ENCODE results near the gene DMD.

The DMD gene

DNA sequence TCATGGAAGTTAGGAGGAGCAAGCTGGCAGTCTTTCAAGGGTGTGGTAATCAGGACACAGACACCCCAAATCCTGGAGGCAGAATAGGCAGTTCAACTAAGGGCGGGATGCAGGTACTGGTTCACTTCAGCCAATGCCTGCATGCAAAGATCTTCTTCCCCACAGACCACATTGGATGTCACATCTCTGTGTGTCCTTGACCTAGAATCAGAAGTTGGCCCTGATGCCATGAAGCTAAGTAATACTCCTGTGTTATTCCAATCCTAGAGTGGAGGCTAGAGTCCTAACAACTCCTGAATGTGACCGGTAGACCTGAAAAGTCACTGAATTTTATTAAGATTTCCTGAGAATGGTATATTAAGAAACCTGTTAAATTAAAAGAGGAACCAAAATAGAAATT is 165.5 kb downstream of the DMD start:
- no peak overlapping the region for H3K27ac Mint-ChIP-seq
- no peak for DNase-seq (ENCODE audit: low spot score)
- H3K4me3 Mint-ChIP-seq, result no peak overlapping the region
- peaks cover 4% of the 10 kb centered on the region for H3K9me3 Mint-ChIP-seq
- no peaks in the 10 kb centered on the region for H3K4me1 Mint-ChIP-seq (ENCODE audit: low read depth)
- H3K27me3 Mint-ChIP-seq (ENCODE audit: low read depth), result no peaks in the 10 kb centered on the region
- no peaks in the 10 kb centered on the region for H3K36me3 Mint-ChIP-seq (ENCODE audit: low read depth)

GRCh38 chrX:33045245-33045644 is 166.1 kb downstream of the DMD start:
- no peak for DNase-seq (ENCODE audit: low spot score)
- no peak overlapping the region for H3K27ac Mint-ChIP-seq
- H3K4me3 Mint-ChIP-seq, result no peak overlapping the region
- no peaks in the 10 kb centered on the region for H3K27me3 Mint-ChIP-seq (ENCODE audit: low read depth)
- no peaks in the 10 kb centered on the region for H3K4me1 Mint-ChIP-seq (ENCODE audit: low read depth)
- peaks cover 4% of the 10 kb centered on the region for H3K9me3 Mint-ChIP-seq
- no peaks in the 10 kb centered on the region for H3K36me3 Mint-ChIP-seq (ENCODE audit: low read depth)

DNA sequence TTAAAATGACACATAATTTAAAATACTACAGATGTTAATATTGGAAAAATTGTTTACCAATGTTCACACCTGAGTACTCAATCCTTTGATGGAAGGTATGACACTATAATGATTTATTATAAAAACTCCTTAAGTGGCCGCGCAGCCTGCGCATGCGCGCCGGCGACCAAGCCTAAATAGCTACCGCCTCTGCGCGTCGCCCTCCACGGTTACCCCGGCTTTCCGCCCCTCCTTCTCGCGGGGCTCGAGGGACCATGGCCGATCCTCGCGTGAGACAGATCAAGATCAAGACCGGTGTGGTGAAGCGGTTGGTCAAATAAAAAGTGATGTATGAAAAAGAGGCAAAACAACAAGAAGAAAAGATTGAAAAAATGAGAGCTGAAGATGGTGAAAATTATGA is 170.2 kb downstream of the DMD start:
- H3K36me3 Mint-ChIP-seq (ENCODE audit: low read depth), result no peaks in the 10 kb centered on the region
- H3K4me3 Mint-ChIP-seq, result no peak overlapping the region
- no peak overlapping the region for H3K27ac Mint-ChIP-seq
- H3K9me3 Mint-ChIP-seq, result peaks cover 8% of the 10 kb centered on the region
- H3K27me3 Mint-ChIP-seq (ENCODE audit: low read depth), result no peaks in the 10 kb centered on the region
- no peaks in the 10 kb centered on the region for H3K4me1 Mint-ChIP-seq (ENCODE audit: low read depth)
- no peak for DNase-seq (ENCODE audit: low spot score)

GRCh38 chrX:33032700-33033099 is 178.6 kb downstream of the DMD start:
- H3K27ac Mint-ChIP-seq, result no peak overlapping the region
- H3K4me3 Mint-ChIP-seq, result no peak overlapping the region
- H3K27me3 Mint-ChIP-seq (ENCODE audit: low read depth), result no peaks in the 10 kb centered on the region
- H3K4me1 Mint-ChIP-seq (ENCODE audit: low read depth), result no peaks in the 10 kb centered on the region
- no peak for DNase-seq (ENCODE audit: low spot score)
- H3K9me3 Mint-ChIP-seq, result no peaks in the 10 kb centered on the region
- no peaks in the 10 kb centered on the region for H3K36me3 Mint-ChIP-seq (ENCODE audit: low read depth)

- Mint-ChIP-seq H3K36me3 (ENCODE audit: low read depth) (no peaks in the 10 kb centered on the region), H3K4me1 (ENCODE audit: low read depth) (no peaks in the 10 kb centered on the region), H3K9me3 (no peaks in the 10 kb centered on the region), H3K27me3 (ENCODE audit: low read depth) (no peaks in the 10 kb centered on the region), H3K27ac (no peak overlapping the region), H3K4me3 (no peak overlapping the region)
- no peak for DNase-seq (ENCODE audit: low spot score)
These were observed 196.4 kb downstream of the DMD start for GRCh38 chrX:33014949-33015348.

DNA sequence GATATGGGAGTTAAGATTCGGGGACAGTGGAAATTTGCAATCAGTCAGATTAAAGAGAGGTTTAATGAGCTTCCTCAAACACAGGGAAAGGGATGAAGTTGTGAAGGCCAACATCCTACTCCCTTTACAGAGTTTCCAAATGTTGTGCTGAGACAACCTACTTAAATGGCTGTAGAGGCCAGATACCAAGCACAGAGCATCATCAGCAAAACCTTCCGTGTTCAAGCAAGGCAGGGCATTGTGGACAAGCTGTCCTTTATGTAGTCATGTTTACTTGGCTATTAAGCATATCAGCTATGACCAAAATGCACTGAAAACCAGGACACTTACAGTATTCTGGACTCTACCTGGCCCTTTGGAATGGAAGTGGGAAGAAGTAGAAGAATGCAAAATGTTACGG is 197.3 kb downstream of the DMD start:
- Mint-ChIP-seq H3K27ac (no peak overlapping the region), H3K4me3 (no peak overlapping the region), H3K4me1 (ENCODE audit: low read depth) (no peaks in the 10 kb centered on the region), H3K36me3 (ENCODE audit: low read depth) (no peaks in the 10 kb centered on the region), H3K27me3 (ENCODE audit: low read depth) (no peaks in the 10 kb centered on the region), H3K9me3 (no peaks in the 10 kb centered on the region)
- no peak for DNase-seq (ENCODE audit: low spot score)

DNA sequence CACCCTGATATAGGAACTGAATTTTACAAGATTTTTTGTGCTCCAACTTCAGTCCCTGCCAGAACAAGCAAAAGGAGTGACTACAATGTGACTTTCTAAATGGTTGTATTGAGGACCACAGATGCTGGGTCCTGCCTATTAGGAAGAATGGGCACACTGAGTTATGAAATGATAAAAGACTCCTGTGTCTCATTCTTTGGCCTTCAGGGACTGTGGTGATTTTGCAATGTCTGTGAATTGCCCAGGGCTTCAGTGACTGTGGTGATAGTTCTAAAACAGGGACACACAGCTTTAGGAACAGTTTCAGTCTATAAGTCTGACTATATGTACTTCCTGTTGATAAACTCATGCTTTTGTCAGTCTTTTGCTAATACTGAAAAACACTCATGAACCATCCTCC is 210.2 kb downstream of the DMD start:
- no peak for DNase-seq (ENCODE audit: low spot score)
- Mint-ChIP-seq H3K4me1 (ENCODE audit: low read depth) (no peaks in the 10 kb centered on the region), H3K36me3 (ENCODE audit: low read depth) (no peaks in the 10 kb centered on the region), H3K27ac (no peak overlapping the region), H3K4me3 (no peak overlapping the region), H3K9me3 (no peaks in the 10 kb centered on the region), H3K27me3 (ENCODE audit: low read depth) (no peaks in the 10 kb centered on the region)

GRCh38 chrX:32998776-32999175 is 212.6 kb downstream of the DMD start:
- DNase-seq (ENCODE audit: low spot score), result no peak
- Mint-ChIP-seq H3K27ac (no peak overlapping the region), H3K9me3 (no peaks in the 10 kb centered on the region), H3K4me1 (ENCODE audit: low read depth) (no peaks in the 10 kb centered on the region), H3K27me3 (ENCODE audit: low read depth) (no peaks in the 10 kb centered on the region), H3K36me3 (ENCODE audit: low read depth) (no peaks in the 10 kb centered on the region), H3K4me3 (no peak overlapping the region)

DNA sequence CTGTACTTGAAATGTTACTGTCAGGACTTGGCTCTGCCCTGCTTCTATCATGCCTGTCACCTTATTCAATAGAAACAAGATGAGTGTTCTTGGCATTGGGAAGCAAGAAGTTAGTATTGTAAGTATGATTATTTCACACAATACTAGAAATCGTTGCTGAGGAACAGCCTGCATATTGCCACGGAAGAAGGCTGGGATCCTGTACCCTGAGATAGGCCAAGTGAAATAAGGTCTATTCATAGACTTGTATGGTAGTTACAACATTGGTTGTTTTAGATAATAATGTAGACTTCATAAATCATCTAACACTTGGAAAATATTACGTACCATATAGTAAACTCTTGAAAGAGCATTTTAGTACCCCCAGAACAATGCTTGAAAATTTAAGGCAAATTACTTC is 215.9 kb downstream of the DMD start:
- Mint-ChIP-seq H3K4me3 (no peak overlapping the region), H3K9me3 (no peaks in the 10 kb centered on the region), H3K27ac (no peak overlapping the region), H3K36me3 (ENCODE audit: low read depth) (no peaks in the 10 kb centered on the region), H3K4me1 (ENCODE audit: low read depth) (no peaks in the 10 kb centered on the region), H3K27me3 (ENCODE audit: low read depth) (no peaks in the 10 kb centered on the region)
- no peak for DNase-seq (ENCODE audit: low spot score)

- Mint-ChIP-seq H3K4me1 (ENCODE audit: low read depth) (no peaks in the 10 kb centered on the region), H3K36me3 (ENCODE audit: low read depth) (no peaks in the 10 kb centered on the region), H3K27ac (no peak overlapping the region), H3K4me3 (no peak overlapping the region), H3K27me3 (ENCODE audit: low read depth) (no peaks in the 10 kb centered on the region), H3K9me3 (no peaks in the 10 kb centered on the region)
- DNase-seq (ENCODE audit: low spot score), result no peak
These were observed 224.2 kb downstream of the DMD start for GRCh38 chrX:32987142-32987541.

- no peak overlapping the region for H3K4me3 Mint-ChIP-seq
- H3K9me3 Mint-ChIP-seq, result no peaks in the 10 kb centered on the region
- H3K27me3 Mint-ChIP-seq (ENCODE audit: low read depth), result no peaks in the 10 kb centered on the region
- H3K4me1 Mint-ChIP-seq (ENCODE audit: low read depth), result no peaks in the 10 kb centered on the region
- H3K36me3 Mint-ChIP-seq (ENCODE audit: low read depth), result no peaks in the 10 kb centered on the region
- DNase-seq (ENCODE audit: low spot score), result no peak
- no peak overlapping the region for H3K27ac Mint-ChIP-seq
These were observed 225.8 kb downstream of the DMD start for GRCh38 chrX:32985544-32985943.

DNA sequence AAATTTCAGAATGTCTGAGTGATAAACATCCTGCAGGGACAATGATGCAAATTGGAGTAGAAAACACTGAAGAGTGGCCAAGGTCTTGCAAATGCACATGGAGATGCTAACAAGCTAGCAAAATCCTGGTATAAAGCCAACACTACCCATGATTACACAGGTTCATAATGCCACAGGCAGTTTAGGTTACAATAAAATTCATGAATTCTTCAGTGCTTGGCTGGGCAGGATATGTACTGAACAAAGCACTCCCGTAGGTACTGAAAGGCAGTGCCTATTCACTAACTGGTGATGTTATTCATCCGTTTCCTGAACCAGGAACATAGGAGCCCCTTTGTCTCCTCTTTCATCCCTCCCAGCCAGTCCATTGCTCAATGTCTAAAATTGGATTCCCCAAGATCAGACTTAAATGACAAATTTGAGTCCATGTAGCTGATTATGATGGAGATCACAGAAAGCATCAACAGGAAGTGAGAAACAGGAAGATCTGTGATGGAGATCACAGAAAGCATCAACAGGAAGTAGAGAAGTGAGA is 244.5 kb downstream of the DMD start:
- H3K27ac Mint-ChIP-seq, result no peak overlapping the region
- H3K36me3 Mint-ChIP-seq (ENCODE audit: low read depth), result no peaks in the 10 kb centered on the region
- no peak overlapping the region for H3K4me3 Mint-ChIP-seq
- peaks cover 3% of the 10 kb centered on the region for H3K9me3 Mint-ChIP-seq
- no peak for DNase-seq (ENCODE audit: low spot score)
- no peaks in the 10 kb centered on the region for H3K27me3 Mint-ChIP-seq (ENCODE audit: low read depth)
- peaks cover 2% of the 10 kb centered on the region for H3K4me1 Mint-ChIP-seq (ENCODE audit: low read depth)

DNA sequence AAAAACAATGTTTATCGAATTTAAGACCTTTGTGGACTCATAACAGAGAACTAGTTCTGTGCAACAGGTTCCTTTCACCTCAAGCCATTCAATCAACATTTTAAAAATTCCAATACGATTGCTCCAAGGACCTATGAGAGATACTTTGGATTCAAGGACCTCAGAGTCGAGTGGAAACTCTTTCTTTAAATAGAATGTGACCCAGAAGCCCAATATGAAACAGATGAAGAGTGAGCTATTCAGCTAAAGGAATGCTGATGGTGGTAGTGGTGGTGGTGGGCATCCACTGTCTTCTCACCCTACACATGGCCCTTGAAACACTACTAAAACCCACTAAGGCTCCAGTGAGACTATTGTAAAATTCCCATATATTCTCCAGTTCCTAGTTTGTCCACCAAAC is 257.2 kb downstream of the DMD start:
- DNase-seq (ENCODE audit: low spot score), result no peak
- no peak overlapping the region for H3K27ac Mint-ChIP-seq
- no peaks in the 10 kb centered on the region for H3K4me1 Mint-ChIP-seq (ENCODE audit: low read depth)
- no peaks in the 10 kb centered on the region for H3K36me3 Mint-ChIP-seq (ENCODE audit: low read depth)
- H3K9me3 Mint-ChIP-seq, result no peaks in the 10 kb centered on the region
- H3K27me3 Mint-ChIP-seq (ENCODE audit: low read depth), result no peaks in the 10 kb centered on the region
- H3K4me3 Mint-ChIP-seq, result no peak overlapping the region

DNA sequence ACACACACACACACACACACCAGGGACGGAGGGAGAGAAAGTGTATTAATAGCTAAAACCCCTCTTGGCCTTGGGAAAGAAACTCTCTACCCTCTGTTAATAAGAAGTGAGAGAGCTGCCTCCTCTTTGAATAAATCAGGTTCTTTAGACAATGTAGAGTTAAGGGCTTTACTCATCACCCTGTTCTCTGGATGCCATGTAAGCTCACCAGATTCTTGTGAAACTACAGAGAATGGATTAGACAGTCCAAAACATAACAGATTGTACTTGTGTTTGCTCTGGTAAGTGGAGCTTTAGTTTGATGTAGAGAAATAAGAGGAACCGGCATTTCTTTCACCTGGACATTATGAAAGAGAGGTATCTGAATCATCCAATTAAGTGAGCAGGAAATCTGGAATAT is 263.2 kb downstream of the DMD start:
- H3K4me3 Mint-ChIP-seq, result no peak overlapping the region

GRCh38 chrX:32937043-32937442 is 274.3 kb downstream of the DMD start:
- Mint-ChIP-seq H3K36me3 (ENCODE audit: low read depth) (no peaks in the 10 kb centered on the region), H3K9me3 (peaks cover 7% of the 10 kb centered on the region), H3K27me3 (ENCODE audit: low read depth) (no peaks in the 10 kb centered on the region), H3K27ac (no peak overlapping the region), H3K4me3 (no peak overlapping the region), H3K4me1 (ENCODE audit: low read depth) (no peaks in the 10 kb centered on the region)
- no peak for DNase-seq (ENCODE audit: low spot score)

More for the DNA sequence above, 263.2 kb downstream of the DMD start:
- Mint-ChIP-seq H3K9me3 (no peaks in the 10 kb centered on the region), H3K27ac (no peak overlapping the region), H3K27me3 (ENCODE audit: low read depth) (no peaks in the 10 kb centered on the region), H3K4me1 (ENCODE audit: low read depth) (no peaks in the 10 kb centered on the region), H3K36me3 (ENCODE audit: low read depth) (no peaks in the 10 kb centered on the region)
- no peak for DNase-seq (ENCODE audit: low spot score)

Data from T-helper 2 cell treated with Interferon-gamma antibody and Interleukin-4, amounts not matched to agents 5 μg/mL and 100 μg/mL, for 36 hours (primary cell).